ENCODE data around the gene ERGIC2. TPM values are rescaled to one million over a fixed set of nuclear protein-coding genes. Genes with fewer than 3 reads are reported as not detected.

ERGIC2 gene
- total RNA-seq, 4 donors from 2014 or later, result 2.6 to 24.7 (median 20.6) TPM

- Histone ChIP-seq H3K36me3 (no peaks in the 10 kb centered on the region), H3K27ac (no peak overlapping the region), H3K4me3 (no peak overlapping the region), H3K27me3 (no peaks in the 10 kb centered on the region), H3K4me1 (peaks cover 0 to 9% (median 0%) of the 10 kb centered on the region in 4 donors), H3K9me3 (no peaks in the 10 kb centered on the region)
- intact Hi-C loops (cut with DNase I; ENCODE audit: low total_unique reads) (loop anchor here (10.0 kb wide), 1 partner anchor 243 kb away; no protein-coding TSS in a partner anchor), in situ Hi-C loops (cut with MboI; ENCODE audit: low pct_ligation_motif_present in 1 of 4, low pct_unique_long_range_greater_than_20kb in 1 of 4, low sequenced_read_pairs in 3 of 4) (loop anchor here in 3 of 4 donors (5.0 to 10.0 kb wide), 3 partner anchors 240 to 253 kb away; no protein-coding TSS in a partner anchor)
- DNase-seq, result peak; percentile 55
- WGBS, 2 donors (ENCODE audit: low coverage in 1 of 2), result 31 to 46% methylated on average over 5 to 8 of the region's 8 CpGs
- TF ChIP-seq EP300 (IDR thresholded peaks at IDR 0.05; ENCODE audit: low read depth) (no peak), POLR2A (IDR thresholded peaks at IDR 0.05) (no peak), CTCF (IDR thresholded peaks at IDR 0.05) (peak; percentile 67 to 95 (median 75)), POLR2AphosphoS5 (IDR thresholded peaks at IDR 0.05) (peak in 1 of 3 donors; percentile 41)
Observed at GRCh38 chr12:29317556-29318363, 63.2 kb downstream of the ERGIC2 start.

GRCh38 chr12:29316752-29317151, 64.2 kb downstream of the ERGIC2 start:
- intact Hi-C loops (cut with DNase I; ENCODE audit: low total_unique reads), result loop anchor here (10.0 kb wide), 1 partner anchor 242 kb away; no protein-coding TSS in a partner anchor
- Histone ChIP-seq H3K4me1 (peaks cover 0 to 9% (median 0%) of the 10 kb centered on the region in 4 donors), H3K9me3 (no peaks in the 10 kb centered on the region), H3K27me3 (no peaks in the 10 kb centered on the region), H3K4me3 (no peak overlapping the region), H3K27ac (no peak overlapping the region), H3K36me3 (no peaks in the 10 kb centered on the region)
- 70% methylated on average over 4 of the region's 4 CpGs; no CpG with 5 or more reads in 1 of the 2 donors for WGBS, 2 donors (ENCODE audit: low coverage in 1 of 2)
- TF ChIP-seq POLR2AphosphoS5 (IDR thresholded peaks at IDR 0.05) (no peak), CTCF (IDR thresholded peaks at IDR 0.05) (no peak), EP300 (IDR thresholded peaks at IDR 0.05; ENCODE audit: low read depth) (no peak), POLR2A (IDR thresholded peaks at IDR 0.05) (no peak)
- DNase-seq, result no peak
- in situ Hi-C loops (cut with MboI; ENCODE audit: low pct_ligation_motif_present in 1 of 4, low pct_unique_long_range_greater_than_20kb in 1 of 4, low sequenced_read_pairs in 3 of 4), result loop anchor here in 3 of 4 donors (5.0 to 10.0 kb wide), 3 partner anchors 239 to 252 kb away; no protein-coding TSS in a partner anchor

- H3K36me3 ChIP-seq, result no peaks in the 10 kb centered on the region
- H3K4me3 ChIP-seq, result no peak overlapping the region
- H3K27me3 ChIP-seq, result no peaks in the 10 kb centered on the region
- no peaks in the 10 kb centered on the region for H3K9me3 ChIP-seq
- in situ Hi-C loops (cut with MboI; ENCODE audit: low pct_ligation_motif_present in 1 of 4, low pct_unique_long_range_greater_than_20kb in 1 of 4, low sequenced_read_pairs in 3 of 4) (loop anchor here in 2 of 4 donors (10.0 kb wide), 2 partner anchors 240 to 250 kb away; no protein-coding TSS in a partner anchor), intact Hi-C loops (cut with DNase I; ENCODE audit: low total_unique reads) (loop anchor here (10.0 kb wide), 1 partner anchor 240 kb away; no protein-coding TSS in a partner anchor)
- TF ChIP-seq EP300 (IDR thresholded peaks at IDR 0.05; ENCODE audit: low read depth) (no peak), POLR2A (IDR thresholded peaks at IDR 0.05) (no peak), POLR2AphosphoS5 (IDR thresholded peaks at IDR 0.05) (no peak), CTCF (IDR thresholded peaks at IDR 0.05) (no peak)
- H3K4me1 ChIP-seq, result peaks cover 0 to 22% (median 0%) of the 10 kb centered on the region in 4 donors
- no peak for DNase-seq
- no peak overlapping the region for H3K27ac ChIP-seq
- 59 to 83% methylated on average over 2 of the region's 2 CpGs for WGBS, 2 donors (ENCODE audit: low coverage in 1 of 2)
Observed at GRCh38 chr12:29314416-29314815, 66.6 kb downstream of the ERGIC2 start.

GRCh38 chr12:29310899-29311298, 70.1 kb downstream of the ERGIC2 start:
- in situ Hi-C loops (cut with MboI; ENCODE audit: low pct_ligation_motif_present in 1 of 4, low pct_unique_long_range_greater_than_20kb in 1 of 4, low sequenced_read_pairs in 3 of 4) (loop anchor here in 2 of 4 donors (10.0 kb wide), 2 partner anchors 236 to 246 kb away; no protein-coding TSS in a partner anchor), intact Hi-C loops (cut with DNase I; ENCODE audit: low total_unique reads) (loop anchor here (10.0 kb wide), 1 partner anchor 236 kb away; no protein-coding TSS in a partner anchor)
- H3K27ac ChIP-seq, result peak overlapping the region in 3 of 4 donors; percentile 7 to 19 (median 14)
- H3K9me3 ChIP-seq, result no peaks in the 10 kb centered on the region
- WGBS, 2 donors (ENCODE audit: low coverage in 1 of 2), result 69 to 80% methylated on average over 4 of the region's 4 CpGs
- H3K27me3 ChIP-seq, result no peaks in the 10 kb centered on the region
- TF ChIP-seq POLR2A (IDR thresholded peaks at IDR 0.05) (no peak), CTCF (IDR thresholded peaks at IDR 0.05) (peak in 1 of 5 experiments; percentile 20)
- no peak overlapping the region for H3K4me3 ChIP-seq
- no peaks in the 10 kb centered on the region for H3K36me3 ChIP-seq
- no peak for DNase-seq
- H3K4me1 ChIP-seq, result peaks cover 0 to 14% (median 3%) of the 10 kb centered on the region in 4 donors

Data from transverse colon (tissue), 4 donors.